Measurements from ENCODE around the gene TOM1L2.

DNA sequence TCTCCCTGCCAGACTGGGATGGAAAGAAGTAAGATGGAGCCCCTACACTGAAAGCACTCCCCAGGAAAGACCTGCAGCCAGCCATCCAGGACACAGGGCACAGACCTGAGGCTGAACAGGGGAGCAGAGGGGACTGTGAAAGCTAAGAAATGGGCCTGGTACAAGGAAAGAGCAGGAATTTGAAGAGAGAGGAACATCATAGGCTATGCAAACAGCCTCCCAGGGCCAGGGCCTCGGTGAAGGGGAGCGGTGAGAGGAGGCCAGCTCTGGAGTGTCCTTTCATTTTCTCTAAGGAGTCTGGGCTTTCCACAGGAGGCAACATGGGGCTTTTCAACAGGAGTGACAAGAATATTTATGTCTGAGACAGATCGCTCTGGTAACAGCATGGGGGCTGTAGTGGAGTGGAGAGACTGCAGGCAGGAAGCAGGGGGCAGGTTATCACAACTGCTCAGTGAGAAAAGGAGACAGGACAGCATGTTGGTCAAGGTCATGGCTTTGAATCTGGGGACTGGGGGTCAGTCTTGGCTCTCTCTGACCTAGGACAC, 50.1 kb downstream of the TOM1L2 start:
- TF ChIP-seq, protein P1, sequence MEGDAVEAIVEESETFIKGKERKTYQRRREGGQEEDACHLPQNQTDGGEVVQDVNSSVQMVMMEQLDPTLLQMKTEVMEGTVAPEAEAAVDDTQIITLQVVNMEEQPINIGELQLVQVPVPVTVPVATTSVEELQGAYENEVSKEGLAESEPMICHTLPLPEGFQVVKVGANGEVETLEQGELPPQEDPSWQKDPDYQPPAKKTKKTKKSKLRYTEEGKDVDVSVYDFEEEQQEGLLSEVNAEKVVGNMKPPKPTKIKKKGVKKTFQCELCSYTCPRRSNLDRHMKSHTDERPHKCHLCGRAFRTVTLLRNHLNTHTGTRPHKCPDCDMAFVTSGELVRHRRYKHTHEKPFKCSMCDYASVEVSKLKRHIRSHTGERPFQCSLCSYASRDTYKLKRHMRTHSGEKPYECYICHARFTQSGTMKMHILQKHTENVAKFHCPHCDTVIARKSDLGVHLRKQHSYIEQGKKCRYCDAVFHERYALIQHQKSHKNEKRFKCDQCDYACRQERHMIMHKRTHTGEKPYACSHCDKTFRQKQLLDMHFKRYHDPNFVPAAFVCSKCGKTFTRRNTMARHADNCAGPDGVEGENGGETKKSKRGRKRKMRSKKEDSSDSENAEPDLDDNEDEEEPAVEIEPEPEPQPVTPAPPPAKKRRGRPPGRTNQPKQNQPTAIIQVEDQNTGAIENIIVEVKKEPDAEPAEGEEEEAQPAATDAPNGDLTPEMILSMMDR (IDR thresholded peaks at IDR 0.05), result no peak
- TF ChIP-seq ZFX (IDR thresholded peaks at IDR 0.05; ENCODE audit: borderline replicate concordance), result no peak

Data from 22Rv1 (cell line).